Cardiac fibroblast (primary cell): ENCODE results near the gene BTBD16.

Experiments
- DNase-seq, 2 donors: peaks; one replicate each; pipeline versions ENCODE4 v3.0.0 to v3.0.0-alpha.2; 2010; ENCODE audit warnings: low read depth in 2 of 2
- H3K4me3 ChIP-seq, 2 donors: replicated peaks in 1 of 2; 1 replicate in 1 of 2; 2 replicates in 1 of 2; pipeline ENCODE4 v1.5.1; 2011; ENCODE audit warnings: low read depth in 2 of 2, low read length in 2 of 2, mild to moderate bottlenecking in 2 of 2, moderate library complexity in 1 of 2
- CTCF ChIP-seq: IDR thresholded peaks from one replicate; pipeline ENCODE4 v1.5.1; 2011; ENCODE audit warnings: low read depth, mild to moderate bottlenecking, low read length, inconsistent platforms

Gene BTBD16

DNA sequence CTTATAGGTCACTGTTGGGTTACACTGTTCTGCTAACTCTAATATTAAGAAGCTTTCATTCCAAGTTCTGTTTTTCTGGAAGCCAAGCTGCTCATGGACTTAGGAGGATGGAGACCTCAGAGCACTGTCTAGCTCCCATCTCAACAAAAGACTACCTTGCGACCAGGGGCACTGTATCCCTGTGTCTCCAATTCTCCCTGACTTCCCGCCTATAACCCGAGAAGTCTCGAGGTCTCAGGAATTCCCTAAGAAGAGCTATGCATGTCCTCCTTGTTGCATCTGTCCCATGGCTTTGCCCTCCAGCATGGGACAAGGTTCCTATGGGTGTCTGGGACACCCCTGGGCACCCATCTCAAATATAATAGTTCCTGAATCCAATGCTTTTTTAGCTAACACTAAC is 31.2 kb downstream of the BTBD16 start:
- no peak overlapping the region for H3K4me3 ChIP-seq
- no peak for DNase-seq
- TF ChIP-seq CTCF, result no peak

GRCh38 chr10:122303271-122304053 is 32.4 kb downstream of the BTBD16 start:
- no peak overlapping the region for H3K4me3 ChIP-seq
- no peak for DNase-seq
- no peak for TF ChIP-seq CTCF

DNA sequence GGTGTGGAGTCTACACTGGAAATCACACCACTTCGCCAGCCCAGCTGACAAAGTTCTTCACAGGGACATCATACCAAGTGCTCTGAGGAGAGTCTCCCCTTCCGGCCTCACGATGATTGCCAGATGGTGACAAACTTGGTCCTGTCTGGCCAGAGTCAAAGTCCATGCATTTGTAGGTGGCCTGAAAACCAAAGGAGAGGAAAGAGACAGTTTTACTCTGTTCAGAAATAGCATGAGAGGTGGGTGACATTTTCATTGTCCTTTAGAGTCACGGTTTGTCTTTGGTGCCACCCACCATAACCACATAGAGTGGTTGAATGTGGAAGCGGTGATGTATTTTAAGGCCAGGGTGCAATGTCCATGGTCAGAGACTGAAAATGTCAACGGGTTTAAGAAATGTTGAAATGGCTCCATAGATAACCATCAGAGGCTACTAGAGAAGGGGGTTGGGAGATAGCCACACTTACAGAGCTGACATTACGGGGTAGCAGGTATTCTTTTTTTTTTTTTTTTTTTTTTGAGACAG is 33.0 kb downstream of the BTBD16 start:
- H3K4me3 ChIP-seq, result no peak overlapping the region
- no peak for DNase-seq
- no peak for TF ChIP-seq CTCF

GRCh38 chr10:122306282-122306681 is 35.2 kb downstream of the BTBD16 start:
- H3K4me3 ChIP-seq, result no peak overlapping the region
- no peak for DNase-seq
- TF ChIP-seq CTCF, result no peak

- DNase-seq, result no peak
- no peak for TF ChIP-seq CTCF
- H3K4me3 ChIP-seq, result no peak overlapping the region
These were observed 35.6 kb downstream of the BTBD16 start for GRCh38 chr10:122306744-122307143.

DNA sequence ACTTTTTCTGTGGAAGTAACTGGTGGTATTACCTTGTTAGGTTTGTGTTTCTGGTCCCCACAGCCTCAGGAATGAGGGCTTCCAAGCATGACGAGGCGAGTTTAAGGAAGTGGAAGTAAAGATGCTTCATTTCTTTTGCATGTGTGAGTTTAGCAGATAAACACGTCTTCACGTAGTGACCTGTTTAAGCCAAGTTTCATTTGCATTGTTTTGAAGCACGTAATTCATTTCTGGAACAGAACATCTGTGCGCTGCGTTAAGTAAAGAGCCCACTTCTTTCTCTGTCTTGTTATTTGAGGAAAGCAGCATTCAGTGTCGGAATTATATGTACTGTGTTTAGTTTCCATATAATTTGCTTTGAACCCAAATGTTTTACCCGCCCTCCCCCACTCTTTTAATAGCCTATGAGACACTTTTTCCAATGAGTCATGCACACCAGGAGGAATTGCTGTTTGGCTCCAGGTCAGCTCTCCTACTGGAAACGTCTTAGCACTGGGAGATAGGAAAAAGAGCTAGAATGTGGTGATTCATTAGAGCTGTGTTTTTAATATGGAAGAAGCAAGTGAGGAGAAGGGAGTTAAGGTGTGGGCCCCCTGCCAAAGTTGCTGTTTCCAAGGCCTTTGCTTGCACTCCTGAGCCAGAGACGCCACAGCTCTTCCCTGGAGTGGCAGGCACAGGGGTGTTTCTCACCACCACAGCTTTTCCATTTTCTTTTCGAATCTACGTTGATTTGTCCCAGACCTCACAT is 36.7 kb downstream of the BTBD16 start:
- TF ChIP-seq CTCF, result no peak
- DNase-seq, result peak; percentile 97 to 99
- peak overlapping the region; percentile 6 to 15 for H3K4me3 ChIP-seq
